HG02642 (cell line): ENCODE measurements around the gene BUD13.
A peak's percentile ranks its signal among the peaks of the same experiment; 100 is the strongest.
"Not testable (repeated sequence)": the region's sequence is repeated elsewhere in the genome, so short reads cannot be mapped to it uniquely, and the experiment has no call there.

Experiments used
- ATAC-seq: cut with Tn5 transposase; IDR thresholded peaks from one replicate; pipeline ENCODE4 v1.9.1; 2021; ENCODE audit warnings: mild to moderate bottlenecking; ENCODE audit not compliant: unreplicated experiment, poor library complexity

Gene BUD13

DNA sequence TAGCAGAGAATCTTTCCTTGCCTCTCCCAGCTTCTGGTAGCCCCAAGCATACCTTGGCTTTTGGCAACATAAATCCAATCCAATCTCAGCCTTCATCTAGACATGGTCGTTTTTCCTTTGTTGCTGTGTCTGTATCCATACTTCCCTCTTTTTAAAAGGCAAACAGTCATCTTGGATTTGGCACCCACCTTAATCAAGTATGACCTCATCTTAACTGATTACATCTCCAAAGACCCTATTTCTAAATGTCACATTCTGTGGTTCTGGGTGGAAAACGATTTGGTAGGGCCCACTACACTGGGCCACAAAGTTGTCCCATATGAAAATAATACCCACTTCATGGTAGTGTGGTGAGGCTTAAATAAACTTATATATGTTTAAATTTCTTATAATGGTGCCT, 852 bp downstream of the BUD13 start:
- ATAC-seq: no peak

DNA sequence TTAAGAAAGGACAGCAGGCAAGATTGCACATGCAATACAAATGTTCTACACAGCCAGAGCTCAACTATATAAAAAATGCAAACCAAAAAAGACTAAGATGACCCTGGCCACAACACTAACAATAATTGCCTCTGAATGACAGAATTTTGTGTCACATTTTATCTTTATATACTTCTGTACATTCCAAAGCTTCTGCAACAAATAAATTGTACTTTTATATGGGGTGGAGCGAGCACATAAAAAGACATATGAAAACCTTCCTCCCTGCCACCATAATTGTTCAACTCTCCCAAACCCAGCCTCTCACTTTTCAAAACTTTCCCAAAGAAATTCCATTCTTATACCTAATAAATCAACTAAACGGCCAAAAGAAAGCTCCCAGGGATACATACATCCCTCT, 10.7 kb downstream of the BUD13 start:
- no peak for ATAC-seq

DNA sequence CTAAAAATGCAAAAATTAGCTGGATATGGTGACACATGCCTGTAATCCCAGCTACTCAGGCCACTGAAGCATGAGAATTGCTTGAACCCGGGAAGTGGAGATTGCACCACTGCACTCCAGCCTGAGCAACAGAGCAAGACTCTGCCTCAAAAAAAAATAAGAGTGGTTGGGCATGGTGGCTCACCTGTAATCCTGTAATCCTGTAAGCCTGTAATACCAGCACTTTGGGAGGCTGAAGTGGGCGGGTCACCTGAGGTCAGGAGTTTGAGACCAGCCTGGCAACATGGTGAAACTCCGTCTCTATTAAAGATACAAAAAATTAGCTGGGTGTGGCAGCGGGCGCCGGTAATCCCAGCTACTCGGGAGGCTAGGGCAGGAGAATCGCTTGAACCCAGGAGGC, 16.7 kb downstream of the BUD13 start:
- not testable (repeated sequence) for ATAC-seq

DNA sequence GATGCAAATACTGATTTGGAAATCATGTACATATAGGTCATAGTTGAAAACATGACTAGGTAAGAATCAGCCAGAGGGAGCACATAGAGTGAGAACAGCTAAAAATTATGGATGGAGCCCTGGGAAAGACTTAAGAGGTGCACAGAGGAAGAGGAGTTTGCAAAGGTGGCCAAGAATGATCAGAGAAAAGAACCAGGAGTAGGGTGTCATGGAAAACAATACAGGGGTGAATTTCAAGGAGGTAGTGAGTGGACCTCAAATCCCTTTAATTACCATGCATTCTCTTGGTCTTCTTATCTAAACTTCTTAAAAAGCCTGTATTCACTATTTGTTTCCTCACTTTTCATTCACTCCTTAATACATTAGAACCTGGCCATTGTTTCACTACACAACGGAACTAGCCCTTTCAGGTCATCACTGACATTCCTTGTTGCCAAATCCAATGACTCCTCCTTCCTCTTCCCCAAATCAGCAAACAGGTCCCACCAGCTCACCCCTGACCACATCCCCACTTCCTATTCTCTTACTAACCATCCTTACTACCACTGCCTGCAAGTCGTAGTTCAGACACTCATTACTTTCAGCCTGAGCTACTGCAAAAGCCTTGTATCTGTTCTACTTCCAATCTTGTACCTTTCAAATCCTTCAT, 22.6 kb downstream of the BUD13 start:
- ATAC-seq: no peak

DNA sequence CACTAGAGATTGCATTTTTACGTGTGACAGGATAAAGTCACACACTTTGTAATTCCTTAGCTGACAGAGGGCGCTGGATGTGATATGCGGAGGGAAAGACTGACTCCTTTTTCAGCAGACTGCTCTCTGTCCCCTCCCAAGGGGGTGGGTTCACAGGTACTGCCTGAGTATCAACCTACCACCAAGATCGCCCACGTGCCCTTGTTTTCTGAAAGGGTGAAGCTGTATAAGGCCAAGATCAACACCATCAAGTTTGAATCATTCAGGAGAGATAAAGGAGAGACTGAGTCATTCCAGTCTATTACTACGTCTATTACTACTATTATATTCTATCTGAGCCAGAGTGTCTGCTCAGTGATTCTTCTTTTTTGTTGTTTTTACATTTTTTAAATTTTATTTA, 30.7 kb downstream of the BUD13 start:
- no peak for ATAC-seq

DNA sequence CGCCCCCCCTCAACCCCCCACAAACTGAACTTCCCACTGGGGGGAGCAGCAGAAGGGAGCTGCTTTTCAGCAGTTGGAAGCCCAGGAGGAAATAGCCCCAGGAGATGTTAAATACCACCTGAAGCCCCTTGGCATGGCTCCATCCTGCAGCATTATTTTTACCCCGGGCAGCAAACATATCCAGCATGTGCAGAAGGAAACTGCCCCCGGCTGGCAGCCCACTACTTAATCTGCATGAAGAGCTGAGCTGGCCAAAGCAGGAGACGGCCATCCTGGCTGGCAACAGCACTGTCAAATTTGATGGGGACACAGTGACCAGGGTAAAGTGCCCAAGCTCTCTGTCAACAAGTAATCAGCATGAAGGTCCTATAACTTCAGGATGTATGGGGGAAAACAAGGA, 32.0 kb downstream of the BUD13 start:
- no peak for ATAC-seq

DNA sequence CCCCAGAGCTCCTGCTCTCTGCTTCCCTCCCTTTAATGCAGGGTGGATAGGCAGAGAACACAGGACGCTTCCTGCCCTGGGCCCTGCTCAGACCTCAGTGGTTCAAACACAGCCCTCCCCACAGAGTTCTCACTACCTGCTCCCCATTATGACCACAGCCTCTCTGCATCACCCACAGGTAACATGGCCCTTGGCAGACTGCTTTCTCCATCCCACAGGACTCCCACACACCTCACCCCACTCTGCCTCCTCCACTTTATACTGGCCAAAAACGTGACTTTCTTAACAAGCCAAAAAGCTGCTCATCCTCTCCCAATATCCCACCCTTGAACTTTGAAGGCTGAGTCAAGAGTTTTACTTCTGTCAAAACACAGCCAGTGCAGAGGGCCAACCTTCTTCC, 33.8 kb downstream of the BUD13 start:
- no peak for ATAC-seq

DNA sequence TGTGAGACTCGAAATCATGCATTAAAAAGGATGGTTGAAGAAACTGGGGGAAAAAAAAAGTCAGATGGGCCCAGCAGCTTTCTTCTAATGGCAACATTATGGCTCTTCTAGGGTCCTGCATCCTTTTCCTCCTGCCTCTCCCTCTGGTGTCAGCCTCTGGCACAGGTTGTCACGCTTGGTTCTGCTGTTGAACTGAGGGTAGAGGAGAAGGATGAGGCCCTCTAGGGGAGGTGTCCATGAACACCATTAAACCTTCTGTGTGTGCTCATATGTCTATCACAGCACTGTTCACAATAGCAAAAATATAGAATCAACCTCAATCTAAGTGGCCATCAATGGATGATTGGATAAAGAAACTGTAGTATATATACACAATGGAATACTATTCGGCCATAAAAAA, 36.0 kb downstream of the BUD13 start:
- ATAC-seq: no peak

DNA sequence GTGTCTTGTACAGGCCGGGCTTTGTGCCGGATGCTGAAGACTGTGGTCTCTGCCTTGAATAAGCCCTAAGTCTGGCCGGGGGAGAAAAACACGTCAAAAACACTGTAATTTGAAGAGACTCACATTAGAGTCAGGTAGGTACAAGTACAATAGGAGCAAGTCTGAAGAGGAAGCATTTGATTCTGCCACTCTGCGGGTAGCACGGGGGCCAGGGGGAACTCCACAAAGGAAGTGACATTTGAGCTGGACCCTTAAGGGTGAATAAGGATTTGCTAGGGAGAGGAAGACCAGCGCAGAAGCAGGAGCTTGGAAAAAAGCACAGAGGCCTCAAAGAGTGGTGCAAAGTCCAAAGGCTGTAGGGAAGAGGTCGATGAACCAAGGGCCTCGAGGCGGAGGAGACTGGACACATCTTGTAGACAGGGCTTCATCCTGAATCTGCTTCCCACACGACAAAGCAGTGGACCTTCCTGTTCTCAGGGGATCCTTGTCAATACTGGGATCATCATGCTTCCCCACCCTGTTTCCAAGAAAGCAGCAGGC, 38.7 kb downstream of the BUD13 start:
- no peak for ATAC-seq

DNA sequence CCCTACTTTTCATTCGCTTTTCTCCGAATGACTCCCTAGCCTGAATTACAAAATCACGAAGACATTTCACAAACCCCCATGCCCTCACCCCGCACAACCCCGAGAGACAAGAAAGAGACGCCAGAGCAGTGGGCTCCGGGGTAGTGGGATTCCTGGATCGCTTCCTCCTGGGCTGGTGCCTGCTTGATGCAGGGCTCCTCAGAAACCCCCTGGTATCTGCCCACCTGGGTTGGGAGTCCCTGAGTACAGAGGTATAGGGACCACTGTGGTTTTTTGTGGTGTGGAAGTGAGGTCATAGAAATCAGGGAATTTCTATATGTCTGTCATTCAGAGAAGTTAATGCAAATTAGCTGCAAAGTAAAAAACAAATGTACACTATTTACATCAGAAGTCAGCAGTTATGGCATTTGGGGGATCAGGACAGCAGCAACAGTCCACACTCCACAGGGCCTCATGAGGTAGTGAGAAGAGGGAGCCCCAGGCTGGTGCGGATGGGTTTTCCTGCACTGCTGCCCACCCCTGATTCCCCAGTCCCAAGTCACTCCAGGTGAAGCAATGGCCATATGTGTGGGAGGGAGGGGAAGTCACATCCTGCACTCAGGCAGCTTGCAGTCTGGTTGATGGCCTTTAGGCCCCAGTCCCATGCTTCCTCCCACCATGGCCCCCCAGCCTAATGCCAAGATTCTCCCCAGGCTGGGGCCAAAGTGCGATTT, 39.6 kb downstream of the BUD13 start:
- ATAC-seq: peak; percentile 41

DNA sequence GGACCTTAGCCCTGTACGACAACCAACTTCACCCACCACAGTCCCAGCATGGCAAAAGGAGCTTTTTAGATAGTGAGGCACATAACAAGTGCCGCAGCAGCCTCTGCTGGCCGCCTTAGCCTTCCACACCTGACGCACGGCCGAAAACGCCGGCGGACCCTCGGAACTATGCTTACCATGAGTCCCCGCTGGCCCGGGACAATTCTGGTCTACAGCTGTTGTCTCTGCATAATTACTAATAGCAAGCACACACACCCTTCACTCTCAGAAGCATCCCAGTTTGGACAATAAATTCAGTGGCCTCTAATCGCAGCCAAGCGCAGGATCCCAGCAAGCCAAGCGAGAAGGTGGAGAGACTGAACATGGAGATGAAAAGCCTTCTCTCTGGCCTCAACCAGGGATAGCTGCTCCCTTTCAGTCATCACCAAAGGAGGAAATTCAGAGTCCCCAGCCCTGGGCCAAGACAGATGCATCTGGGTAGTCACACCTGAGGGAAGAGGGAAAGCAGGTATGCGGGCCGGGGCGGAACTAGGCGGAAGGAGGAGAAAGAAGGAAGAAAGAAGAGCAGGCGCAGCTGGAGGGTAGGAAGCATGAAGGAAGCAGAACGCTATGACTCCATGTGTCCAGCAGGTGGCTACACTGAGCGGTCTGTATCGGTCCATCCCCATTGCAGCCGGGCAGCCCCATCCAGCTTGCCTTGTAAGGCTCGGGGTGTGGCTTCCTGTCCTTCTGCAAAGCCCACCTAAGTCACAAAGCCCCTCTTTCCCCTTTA, 40.3 kb downstream of the BUD13 start:
- ATAC-seq: peak; percentile 76

DNA sequence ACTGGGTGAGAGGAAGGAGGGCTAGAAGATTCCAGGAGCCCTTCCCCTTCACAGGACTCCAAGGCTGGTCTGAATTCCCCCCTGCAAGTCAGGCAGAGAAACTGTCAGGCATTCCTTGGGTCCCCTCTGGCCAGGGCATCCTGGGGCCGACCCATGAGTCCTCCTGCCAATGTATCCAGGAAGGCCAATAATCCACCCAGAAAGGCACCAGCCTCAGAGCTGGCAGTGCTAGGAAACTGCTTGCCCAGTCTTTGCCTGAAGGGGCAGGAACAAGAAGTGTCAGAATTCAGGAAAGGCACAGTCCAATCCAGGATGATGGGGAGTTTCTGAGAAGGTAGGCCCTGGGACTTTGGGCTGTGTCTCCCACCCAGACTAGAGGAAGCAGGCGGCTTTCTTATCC, 41.0 kb downstream of the BUD13 start:
- no peak for ATAC-seq

DNA sequence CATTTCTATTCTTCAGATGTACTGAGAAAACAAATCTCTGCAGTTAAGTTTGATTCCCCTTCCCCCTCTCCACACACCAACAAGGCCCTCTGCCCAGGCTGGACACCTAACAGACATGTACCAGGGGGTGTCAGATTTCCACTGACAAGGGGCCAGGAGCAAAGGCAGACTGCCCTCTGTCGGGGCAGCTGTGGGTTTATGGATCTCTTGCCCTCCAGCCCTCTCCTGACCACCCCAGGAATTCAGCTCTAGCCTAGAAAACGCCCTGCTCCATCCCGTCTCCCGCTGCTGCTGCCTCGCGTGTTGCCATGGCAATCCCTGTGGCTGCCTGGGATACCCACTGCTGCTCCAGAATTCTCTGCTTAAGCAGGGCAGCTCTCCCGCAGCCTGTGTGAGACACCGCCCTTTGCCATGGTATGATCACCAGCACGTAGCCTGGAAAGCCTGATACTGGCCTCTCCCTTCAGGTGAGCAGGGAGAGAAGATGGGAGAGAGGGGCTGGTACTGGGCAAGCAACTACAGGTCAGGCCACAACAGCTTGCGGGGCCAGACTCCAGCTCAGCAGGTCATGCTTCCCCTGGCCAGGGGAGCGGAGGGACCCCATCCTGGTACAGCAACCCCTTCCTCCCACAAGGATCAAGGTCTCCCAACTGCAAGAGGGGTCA, 41.6 kb downstream of the BUD13 start:
- ATAC-seq: no peak

DNA sequence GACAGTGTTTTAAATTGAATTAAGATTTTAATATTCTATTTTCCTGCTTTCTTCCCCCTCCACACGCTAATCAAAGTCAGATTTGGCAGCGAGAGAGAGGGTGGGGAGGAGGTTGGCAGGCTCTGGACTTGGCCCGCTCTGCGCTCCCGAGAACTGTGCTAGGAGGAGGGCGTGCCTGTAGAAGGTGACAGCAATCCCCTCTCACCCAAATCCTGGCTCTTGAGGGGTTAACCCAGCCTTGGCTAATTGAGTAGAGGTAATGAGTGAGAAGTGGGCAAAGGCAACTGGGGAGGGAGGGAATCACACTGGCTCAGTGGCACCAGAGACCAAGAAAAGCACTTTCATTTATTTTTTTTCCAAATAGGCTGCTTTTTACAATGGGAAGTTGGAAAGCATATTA, 42.2 kb downstream of the BUD13 start:
- ATAC-seq: no peak

DNA sequence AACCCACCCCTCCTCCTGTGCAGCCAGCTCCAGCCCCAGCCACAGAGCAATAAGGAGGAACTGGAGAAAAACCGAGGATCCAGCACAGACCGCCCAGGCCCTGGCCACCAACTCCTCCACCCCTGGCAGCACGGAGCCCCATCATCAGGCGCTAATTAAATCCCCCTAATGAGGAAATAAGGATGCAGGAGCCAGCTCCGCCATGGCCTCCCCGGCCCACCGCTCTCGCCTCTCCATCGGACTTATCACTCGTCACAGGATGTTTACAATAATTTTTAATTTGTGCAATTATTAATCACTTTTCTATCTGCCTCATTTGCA, 42.6 kb downstream of the BUD13 start:
- no peak for ATAC-seq

DNA sequence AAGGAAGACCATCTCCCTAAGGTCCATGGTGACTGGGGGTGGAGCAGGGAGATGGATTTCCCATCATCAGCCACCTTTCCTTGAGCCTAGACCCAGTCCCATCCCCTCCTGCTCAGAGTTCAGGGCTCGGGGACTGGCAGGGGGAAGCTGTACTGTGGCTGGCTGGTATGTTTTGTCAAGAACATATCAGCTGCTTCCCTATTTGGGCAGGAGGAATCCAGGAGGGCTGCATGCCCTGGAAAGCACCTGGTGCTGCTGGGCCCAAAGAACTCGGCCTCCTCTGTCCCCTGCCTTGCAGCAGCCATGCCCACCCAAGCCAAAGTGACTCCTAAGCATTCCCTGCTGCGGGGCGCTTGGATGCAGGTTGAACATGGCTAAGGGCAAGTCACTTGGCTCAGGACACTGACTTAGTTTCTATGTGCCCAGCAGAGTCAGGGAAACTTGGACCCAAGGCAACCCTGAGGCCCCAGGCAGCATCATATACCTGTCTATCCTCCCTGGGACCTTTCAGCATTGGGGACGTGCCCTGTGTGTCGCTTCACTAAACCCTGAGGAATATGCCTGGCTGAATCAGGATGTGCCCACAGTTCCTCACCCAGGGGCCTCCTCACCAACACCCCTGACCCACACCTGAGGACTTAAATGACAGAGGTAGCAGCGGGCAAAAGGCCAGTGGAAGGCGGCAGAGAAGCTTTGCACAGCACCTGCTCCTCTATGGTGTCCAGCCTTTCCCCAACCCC, 43.1 kb downstream of the BUD13 start:
- no peak for ATAC-seq

DNA sequence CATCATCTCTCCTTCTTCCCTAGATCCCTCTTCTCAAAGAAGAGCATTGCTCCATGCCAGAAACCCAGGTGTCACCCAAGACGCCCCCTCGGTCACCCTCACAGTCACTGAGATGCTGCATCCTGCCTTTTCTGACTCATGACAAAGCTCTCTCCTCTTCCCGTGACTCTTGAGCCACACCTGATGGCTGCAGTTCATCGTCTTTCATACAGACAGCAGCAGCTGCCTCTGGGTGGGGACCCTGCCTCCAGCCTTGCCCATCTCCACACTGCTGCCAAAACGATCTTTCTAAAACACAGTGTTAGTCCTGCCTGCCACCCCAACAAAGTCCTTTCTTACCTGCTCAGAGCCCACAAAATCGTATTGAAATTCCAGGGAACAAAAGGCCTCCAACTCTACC, 44.8 kb downstream of the BUD13 start:
- no peak for ATAC-seq

DNA sequence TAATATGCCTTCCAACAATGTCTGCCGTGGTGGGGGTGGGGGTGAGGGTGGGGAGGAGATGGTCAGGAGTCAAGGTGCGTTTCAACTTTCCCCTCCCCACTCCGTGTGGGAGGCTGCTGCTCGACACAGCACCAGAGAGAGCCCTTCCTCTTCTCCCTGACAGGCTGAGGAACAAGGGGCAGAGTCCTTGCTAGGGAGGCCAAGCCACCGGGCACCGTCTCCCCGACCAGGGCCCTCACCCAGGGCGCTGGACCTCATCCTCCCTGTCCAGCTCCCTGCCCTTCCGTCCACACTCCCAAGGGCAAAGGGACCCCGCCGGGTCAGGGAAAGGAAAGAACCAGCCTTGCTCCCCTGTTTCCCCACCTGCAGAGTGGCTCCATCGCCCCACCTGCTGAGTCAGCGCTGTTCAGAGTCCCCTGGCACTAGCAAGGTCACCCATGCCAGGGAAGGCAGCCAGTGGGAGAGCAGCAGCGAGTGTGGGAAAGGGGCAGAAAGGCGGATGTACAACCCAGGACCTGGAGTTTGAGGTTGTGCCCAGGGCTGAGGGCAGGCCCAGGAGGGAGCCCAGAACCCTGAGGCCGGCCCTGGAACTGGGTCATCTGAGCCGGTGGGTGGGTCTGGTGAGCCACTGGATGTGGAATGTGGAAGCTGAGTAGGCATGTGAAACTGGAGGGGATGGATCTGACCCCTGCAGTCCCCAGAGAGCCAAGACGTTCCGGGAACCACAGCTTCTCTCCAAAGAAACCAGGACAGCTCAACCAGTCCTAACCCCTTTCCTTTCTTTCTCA, 47.2 kb downstream of the BUD13 start:
- ATAC-seq: no peak

DNA sequence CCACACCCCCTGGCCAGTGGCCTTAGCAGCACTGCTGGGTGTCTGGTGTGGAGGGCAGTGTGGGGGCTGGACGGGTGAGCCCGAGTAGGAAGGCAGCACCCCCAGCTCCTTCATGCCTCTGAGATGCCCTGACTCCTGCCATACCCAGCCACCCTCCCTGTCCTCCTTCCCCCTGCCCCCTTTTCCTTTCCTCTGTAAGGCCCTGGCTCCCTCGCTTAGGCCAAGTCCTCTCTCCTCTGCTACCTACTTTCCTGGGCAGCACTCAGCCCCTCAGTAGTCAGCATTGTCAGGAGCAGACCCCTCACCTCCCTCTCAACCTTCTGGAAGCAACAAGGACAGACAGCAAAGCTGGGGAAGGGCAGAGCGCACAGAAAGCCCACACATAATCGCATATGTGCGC, 48.0 kb downstream of the BUD13 start:
- no peak for ATAC-seq
